WTC11 (cell line): ENCODE measurements around the gene CYSRT1. TPM values are rescaled to one million over a fixed set of nuclear protein-coding genes. Genes with fewer than 3 reads are reported as not detected.

Experiments used
- ATAC-seq: fragments of 200-7000 bp; cut with Tn5 transposase; 2 replicates; pipeline ENCODE4 v1.10.0; 2021; ENCODE audit warnings: mild to moderate bottlenecking, moderate library complexity
- CTCF ChIA-PET: fragments of 300-600 bp; sonication (Branson Sonifier 250); formaldehyde crosslinking; loops from one replicate; lab custom pipeline; 2021; ENCODE audit warnings: antibody characterized with exemption; lab: Charles Lee
- POLR2A ChIA-PET: fragments of 350-600 bp; sonication (Branson Sonifier 250); formaldehyde crosslinking; loops from one replicate; lab custom pipeline; 2021; ENCODE audit warnings: antibody characterized with exemption; lab: Charles Lee
- DNase-seq: peaks from one replicate; pipeline ENCODE4 v3.0.0; 2021; ENCODE audit warnings: low spot score
- H3K27ac Mint-ChIP-seq: 2 replicates; pipeline ENCODE4 v1.8.0; 2021; ENCODE audit warnings: mixed read lengths
- H3K27me3 Mint-ChIP-seq: 2 replicates; pipeline ENCODE4 v1.8.0; 2021; ENCODE audit warnings: low read depth, mild to moderate bottlenecking, moderate library complexity, mixed read lengths
- H3K36me3 Mint-ChIP-seq: 2 replicates; pipeline ENCODE4 v1.8.0; 2021; ENCODE audit warnings: mixed read lengths
- H3K4me1 Mint-ChIP-seq: 2 replicates; pipeline ENCODE4 v1.8.0; 2022; ENCODE audit warnings: mixed read lengths
- H3K4me3 Mint-ChIP-seq: 2 replicates; pipeline ENCODE4 v1.8.0; 2021; ENCODE audit warnings: mild to moderate bottlenecking, moderate library complexity, mixed read lengths
- H3K9me3 Mint-ChIP-seq: 2 replicates; pipeline ENCODE4 v1.8.0; 2021; ENCODE audit warnings: mixed read lengths
- AR ChIP-seq: fragments of 250-450 bp; sonication (Bioruptor Pico); IDR thresholded peaks from 2 replicates; pipeline ENCODE4 v1.9.0; 2021; ENCODE audit warnings: mild to moderate bottlenecking
- ATF3 ChIP-seq: sonication (generic); formaldehyde crosslinking; conservative IDR thresholded peaks from 2 replicates; pipeline ENCODE4 v1.8.1; 2022; ENCODE audit warnings: mild to moderate bottlenecking, missing genetic modification reagents
- ATF6 ChIP-seq: sonication (generic); formaldehyde crosslinking; IDR thresholded peaks from 2 replicates; pipeline ENCODE4 v1.8.1; 2023; ENCODE audit warnings: mild to moderate bottlenecking, missing genetic modification reagents
- E2F1 ChIP-seq: sonication (generic); formaldehyde crosslinking; IDR thresholded peaks from 2 replicates; pipeline ENCODE4 v1.8.0; 2022; ENCODE audit warnings: mild to moderate bottlenecking, missing genetic modification reagents
- FOXK1 ChIP-seq: sonication (generic); formaldehyde crosslinking; IDR thresholded peaks from 2 replicates; pipeline ENCODE4 v1.8.0; 2022; ENCODE audit warnings: mild to moderate bottlenecking, moderate library complexity, missing genetic modification reagents
- FOXP4 ChIP-seq: sonication (generic); formaldehyde crosslinking; IDR thresholded peaks from 2 replicates; pipeline ENCODE4 v1.8.0; 2022; ENCODE audit warnings: mild to moderate bottlenecking, missing genetic modification reagents
- JAZF1 ChIP-seq: fragments of 250-450 bp; sonication (Bioruptor Pico); IDR thresholded peaks from 2 replicates; pipeline ENCODE4 v1.9.0; 2021; ENCODE audit warnings: moderate library complexity, mild to moderate bottlenecking, inconsistent platforms
- MYBL2 ChIP-seq: sonication (generic); formaldehyde crosslinking; IDR thresholded peaks from 2 replicates; pipeline ENCODE4 v1.8.1; 2023; ENCODE audit warnings: mild to moderate bottlenecking, moderate library complexity, missing genetic modification reagents
- NR1H2 ChIP-seq: sonication (generic); formaldehyde crosslinking; IDR thresholded peaks from 2 replicates; pipeline ENCODE4 v1.9.0; 2021; ENCODE audit warnings: mild to moderate bottlenecking, moderate library complexity, missing genetic modification reagents
- RELA ChIP-seq: sonication (generic); formaldehyde crosslinking; IDR thresholded peaks from 2 replicates; pipeline ENCODE4 v1.8.1; 2022; ENCODE audit warnings: missing genetic modification reagents, mild to moderate bottlenecking, borderline replicate concordance
- SMAD3 ChIP-seq: sonication (generic); formaldehyde crosslinking; IDR thresholded peaks from 2 replicates; pipeline ENCODE4 v1.8.0; 2022; ENCODE audit warnings: missing genetic modification reagents, mild to moderate bottlenecking, borderline replicate concordance
- total RNA-seq: library from RNA; stranded (reverse); gene quantifications from 3 replicates; pipeline ENCODE4 v1.2.3, GENCODE V29; 2021
- TF ChIP-seq, protein P1 (sequence below): fragments of 200-600 bp; IDR thresholded peaks from 2 replicates; pipeline ENCODE4 v1.8.0; 2022; ENCODE audit warnings: antibody characterized with exemption
- TF ChIP-seq, protein P2 (sequence below): fragments of 250-450 bp; sonication (Bioruptor Pico); IDR thresholded peaks from 2 replicates; pipeline ENCODE4 v2.1.2; 2022; ENCODE audit warnings: mild to moderate bottlenecking, moderate library complexity

The CYSRT1 gene
- total RNA-seq, 1 experiment from 2014 or later = 3.5 TPM

- TF ChIP-seq, protein P1, sequence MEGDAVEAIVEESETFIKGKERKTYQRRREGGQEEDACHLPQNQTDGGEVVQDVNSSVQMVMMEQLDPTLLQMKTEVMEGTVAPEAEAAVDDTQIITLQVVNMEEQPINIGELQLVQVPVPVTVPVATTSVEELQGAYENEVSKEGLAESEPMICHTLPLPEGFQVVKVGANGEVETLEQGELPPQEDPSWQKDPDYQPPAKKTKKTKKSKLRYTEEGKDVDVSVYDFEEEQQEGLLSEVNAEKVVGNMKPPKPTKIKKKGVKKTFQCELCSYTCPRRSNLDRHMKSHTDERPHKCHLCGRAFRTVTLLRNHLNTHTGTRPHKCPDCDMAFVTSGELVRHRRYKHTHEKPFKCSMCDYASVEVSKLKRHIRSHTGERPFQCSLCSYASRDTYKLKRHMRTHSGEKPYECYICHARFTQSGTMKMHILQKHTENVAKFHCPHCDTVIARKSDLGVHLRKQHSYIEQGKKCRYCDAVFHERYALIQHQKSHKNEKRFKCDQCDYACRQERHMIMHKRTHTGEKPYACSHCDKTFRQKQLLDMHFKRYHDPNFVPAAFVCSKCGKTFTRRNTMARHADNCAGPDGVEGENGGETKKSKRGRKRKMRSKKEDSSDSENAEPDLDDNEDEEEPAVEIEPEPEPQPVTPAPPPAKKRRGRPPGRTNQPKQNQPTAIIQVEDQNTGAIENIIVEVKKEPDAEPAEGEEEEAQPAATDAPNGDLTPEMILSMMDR = no peak
- TF ChIP-seq ATF3 (CRISPR knock-in tag) (no peak), MYBL2 (no peak)
Measured at GRCh38 chr9:137181680-137182079, 43.3 kb upstream of the CYSRT1 start (continued).

DNA sequence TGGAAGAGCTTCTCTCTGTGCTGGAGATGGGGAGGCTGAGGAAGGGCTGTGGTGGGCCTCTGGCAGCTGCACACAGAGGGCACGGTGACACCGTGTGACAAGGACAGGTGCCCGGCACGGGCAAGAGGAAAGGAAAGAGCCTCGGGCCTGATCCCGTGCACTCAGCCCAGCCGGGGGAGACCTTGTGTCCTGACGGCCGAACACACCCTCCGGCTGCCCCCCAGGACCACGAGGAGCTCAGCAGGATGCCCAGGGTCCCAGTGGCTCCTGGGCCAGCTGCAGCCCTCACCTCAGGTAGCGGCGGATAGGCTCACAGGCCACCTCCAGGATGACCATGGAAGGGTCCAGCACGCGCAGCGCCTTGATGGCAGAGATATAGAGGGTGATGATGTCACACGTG, 42.1 kb upstream of the CYSRT1 start:
- ChIA-PET POLR2A (no interaction called here), CTCF (no interaction called here)
- no peak overlapping the region for H3K27ac Mint-ChIP-seq
- no peak overlapping the region for H3K4me3 Mint-ChIP-seq
- ATAC-seq (no peak), DNase-seq (no peak)
- no peak for TF ChIP-seq NR1H2 (CRISPR knock-in tag)
- peaks cover 9% of the 10 kb centered on the region for H3K36me3 Mint-ChIP-seq
- H3K9me3 Mint-ChIP-seq = no peaks in the 10 kb centered on the region
- H3K27me3 Mint-ChIP-seq = no peaks in the 10 kb centered on the region; the same call in 1 of the 2 replicates
- peaks cover 12% of the 10 kb centered on the region for H3K4me1 Mint-ChIP-seq

DNA sequence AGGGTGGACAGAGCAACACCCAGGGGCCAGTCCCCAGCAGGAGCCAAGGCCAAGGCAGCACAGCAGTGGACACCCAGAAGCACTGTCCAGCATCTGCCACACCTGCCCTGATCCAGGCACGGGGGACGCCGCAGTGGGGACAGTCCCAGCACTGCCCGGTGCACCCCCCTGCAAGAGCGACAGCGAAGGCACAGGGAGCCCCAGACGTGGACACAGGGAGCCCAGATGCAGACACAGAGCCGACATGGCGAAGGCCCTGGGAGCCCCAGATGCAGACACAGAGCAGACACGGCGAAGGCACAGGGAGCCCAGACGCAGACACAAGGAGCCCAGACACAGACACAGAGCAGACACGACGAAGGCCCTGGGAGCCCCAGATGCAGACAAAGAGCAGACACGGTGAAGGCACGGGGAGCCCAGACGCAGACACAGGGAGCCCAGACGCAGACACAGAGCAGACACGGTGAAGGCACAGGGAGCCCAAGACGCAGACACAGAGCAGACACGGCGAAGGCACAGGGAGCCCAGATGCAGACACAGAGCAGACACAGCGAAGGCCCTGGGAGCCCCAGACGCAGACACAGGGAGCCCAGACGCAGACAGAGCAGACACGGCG, 40.9 kb upstream of the CYSRT1 start:
- Mint-ChIP-seq H3K27ac (no peak overlapping the region), H3K36me3 (peaks cover 9% of the 10 kb centered on the region), H3K4me1 (peaks cover 14% of the 10 kb centered on the region), H3K9me3 (no peaks in the 10 kb centered on the region), H3K4me3 (no peak overlapping the region), H3K27me3 (no peaks in the 10 kb centered on the region; the same call in 1 of the 2 replicates)
- ChIA-PET POLR2A (no interaction called here), CTCF (no interaction called here)
- ATAC-seq (no peak), DNase-seq (no peak)
- TF ChIP-seq JAZF1 (CRISPR knock-in tag) = no peak
- TF ChIP-seq ATF3 (CRISPR knock-in tag) = no peak
- TF ChIP-seq AR = no peak
- no peak for TF ChIP-seq FOXP4 (CRISPR knock-in tag)
- TF ChIP-seq, protein P2, sequence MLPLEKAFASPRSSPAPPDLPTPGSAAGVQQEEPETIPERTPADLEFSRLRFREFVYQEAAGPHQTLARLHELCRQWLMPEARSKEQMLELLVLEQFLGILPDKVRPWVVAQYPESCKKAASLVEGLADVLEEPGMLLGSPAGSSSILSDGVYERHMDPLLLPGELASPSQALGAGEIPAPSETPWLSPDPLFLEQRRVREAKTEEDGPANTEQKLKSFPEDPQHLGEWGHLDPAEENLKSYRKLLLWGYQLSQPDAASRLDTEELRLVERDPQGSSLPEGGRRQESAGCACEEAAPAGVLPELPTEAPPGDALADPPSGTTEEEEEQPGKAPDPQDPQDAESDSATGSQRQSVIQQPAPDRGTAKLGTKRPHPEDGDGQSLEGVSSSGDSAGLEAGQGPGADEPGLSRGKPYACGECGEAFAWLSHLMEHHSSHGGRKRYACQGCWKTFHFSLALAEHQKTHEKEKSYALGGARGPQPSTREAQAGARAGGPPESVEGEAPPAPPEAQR = no peak

GRCh38 chr9:137184881-137185660, 39.9 kb upstream of the CYSRT1 start:
- ATAC-seq (no peak), DNase-seq (no peak)
- no peaks in the 10 kb centered on the region; the same call in 1 of the 2 replicates for H3K27me3 Mint-ChIP-seq
- no peak overlapping the region for H3K4me3 Mint-ChIP-seq
- H3K9me3 Mint-ChIP-seq = no peaks in the 10 kb centered on the region
- peaks cover 9% of the 10 kb centered on the region for H3K36me3 Mint-ChIP-seq
- no peak overlapping the region for H3K27ac Mint-ChIP-seq
- CTCF ChIA-PET = no interaction called here
- H3K4me1 Mint-ChIP-seq = peaks cover 20% of the 10 kb centered on the region
- POLR2A ChIA-PET = no interaction called here
- no peak for TF ChIP-seq FOXK1 (CRISPR knock-in tag)
- no peak for TF ChIP-seq ATF6 (CRISPR knock-in tag)
- no peak for TF ChIP-seq E2F1
- TF ChIP-seq SMAD3 (CRISPR knock-in tag) = no peak
- no peak for TF ChIP-seq RELA (CRISPR knock-in tag)
